Aorta (tissue), 5 donors: ENCODE data around the gene TMEM179. TPM values are rescaled to one million over a fixed set of nuclear protein-coding genes. Genes with fewer than 3 reads are reported as not detected.

ENCODE experiments used
- ATAC-seq: fragments of 200-7000 bp; cut with Tn5 transposase; one replicate; pipeline ENCODE4 v1.9.1; 2022; ENCODE audit warnings: moderate library complexity; ENCODE audit not compliant: low FRiP score
- DNase-seq, 2 donors: peaks; one replicate each; pipeline ENCODE4 v3.0.0-alpha.2; 2020
- H3K27ac ChIP-seq, 2 donors: one replicate each; pipeline ENCODE4 v1.5.1; 2013; ENCODE audit warnings: low read length in 2 of 2, mild to moderate bottlenecking in 2 of 2, moderate library complexity in 2 of 2, control low read depth in 1 of 2, inconsistent platforms in 1 of 2, low read depth in 1 of 2
- H3K27me3 ChIP-seq, 2 donors: one replicate each; pipeline ENCODE4 v1.6.1; 2013; ENCODE audit warnings: control low read depth in 1 of 2, low read length in 1 of 2, mild to moderate bottlenecking in 1 of 2, moderate library complexity in 1 of 2; ENCODE audit not compliant: insufficient read depth in 2 of 2, control insufficient read depth in 1 of 2
- H3K36me3 ChIP-seq, 2 donors: one replicate each; pipeline ENCODE4 v1.6.1; 2013; ENCODE audit warnings: control low read depth in 1 of 2, low read length in 1 of 2, mild to moderate bottlenecking in 1 of 2; ENCODE audit not compliant: insufficient read depth in 2 of 2, control insufficient read depth in 1 of 2
- H3K4me1 ChIP-seq, 2 donors: one replicate each; pipeline ENCODE4 v1.6.1; 2013; ENCODE audit warnings: low read length in 2 of 2, control low read depth in 1 of 2, mild to moderate bottlenecking in 1 of 2, moderate library complexity in 1 of 2; ENCODE audit not compliant: insufficient read depth in 2 of 2, control insufficient read depth in 1 of 2
- H3K4me3 ChIP-seq, 2 donors: one replicate each; pipeline ENCODE4 v1.5.1; 2013; ENCODE audit warnings: low read length in 2 of 2, control low read depth in 1 of 2, mild to moderate bottlenecking in 1 of 2
- H3K9me3 ChIP-seq: one replicate; pipeline ENCODE4 v1.6.1; 2013; ENCODE audit warnings: mild to moderate bottlenecking, low read length; ENCODE audit not compliant: control insufficient read depth
- WGBS, 2 donors: extraction: QIAGEN DNeasy Blood & Tissue Kit; methylation state at CpG; one replicate each; pipeline ENCODE4 v1.1.7; 2013; 5-methylcytosine and 5-hydroxymethylcytosine counted together
- intact Hi-C, 2 donors: fragments of 100-400 bp; cut with DNase I; formaldehyde crosslinking; loops; one replicate each; pipeline versions ENCODE4 v1.14.2 to v1.15.0; 2022
- polyA plus RNA-seq, 2 donors: library from polyadenylated mRNA; stranded (reverse); fragments of 200-250 nt; gene quantifications; one replicate each; pipeline ENCODE4 v1.2.3, GENCODE V29; 2013
- total RNA-seq, 2 donors: library from RNA; stranded (reverse); fragmentation: NEBNext Ultra II Directional; extraction: Animal tissue kit (Norgen Biotek cat#: 25700); gene quantifications; one replicate each; pipeline ENCODE4 v1.2.1, GENCODE V29; 2021
- donor health status: healthy with polysubstance abuse.
- donor health status: Bipolar disorder and iron deficiency.
- donor health status: DM: no; HTN: no; CAD: no.
- donor health status: DM: no; HTN: no; CAD: no.
- donor health status: DM: yes; HTN: yes; CAD: no.

TMEM179 gene
- total and polyA plus RNA-seq, 4 donors = not detected

DNA sequence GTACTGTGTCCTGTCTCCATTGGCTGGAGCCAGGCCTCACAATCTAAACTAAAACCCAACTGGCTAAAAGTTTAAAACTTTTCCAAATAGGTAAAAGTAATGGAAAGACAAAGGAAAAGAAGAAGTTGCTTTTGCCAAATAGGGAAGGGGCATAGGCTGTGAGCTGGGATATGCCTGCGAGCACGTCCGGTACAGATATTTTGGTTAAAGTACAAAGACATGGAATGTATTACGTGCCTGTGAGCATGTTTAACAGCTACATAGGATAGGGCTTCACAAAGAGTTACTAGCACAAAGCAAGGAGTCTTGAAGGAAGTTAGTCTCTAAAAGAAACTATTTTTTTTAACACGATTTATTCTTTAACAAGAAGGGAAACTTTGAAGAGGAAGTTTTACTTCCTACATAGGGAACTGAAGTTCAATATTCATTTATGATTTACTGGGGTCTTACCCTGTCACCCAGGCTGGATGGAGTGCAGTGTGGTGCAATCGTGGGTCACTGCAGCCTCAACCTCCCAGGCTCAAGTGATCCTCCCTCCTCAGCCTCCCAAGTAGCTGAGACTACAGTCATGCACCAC is 43.0 kb upstream of the TMEM179 start:
- peak in 1 of 2 donors; percentile 35 for DNase-seq
- no peaks in the 10 kb centered on the region for H3K4me1 ChIP-seq
- H3K36me3 ChIP-seq = no peaks in the 10 kb centered on the region
- peaks cover 3% of the 10 kb centered on the region for H3K9me3 ChIP-seq
- intact Hi-C loops = no loop called here
- H3K27me3 ChIP-seq = no peaks in the 10 kb centered on the region
- no peak overlapping the region for H3K27ac ChIP-seq
- ATAC-seq = no peak
- H3K4me3 ChIP-seq = no peak overlapping the region
- 75 to 80% methylated on average over 6 of the region's 6 CpGs for WGBS, 2 donors

DNA sequence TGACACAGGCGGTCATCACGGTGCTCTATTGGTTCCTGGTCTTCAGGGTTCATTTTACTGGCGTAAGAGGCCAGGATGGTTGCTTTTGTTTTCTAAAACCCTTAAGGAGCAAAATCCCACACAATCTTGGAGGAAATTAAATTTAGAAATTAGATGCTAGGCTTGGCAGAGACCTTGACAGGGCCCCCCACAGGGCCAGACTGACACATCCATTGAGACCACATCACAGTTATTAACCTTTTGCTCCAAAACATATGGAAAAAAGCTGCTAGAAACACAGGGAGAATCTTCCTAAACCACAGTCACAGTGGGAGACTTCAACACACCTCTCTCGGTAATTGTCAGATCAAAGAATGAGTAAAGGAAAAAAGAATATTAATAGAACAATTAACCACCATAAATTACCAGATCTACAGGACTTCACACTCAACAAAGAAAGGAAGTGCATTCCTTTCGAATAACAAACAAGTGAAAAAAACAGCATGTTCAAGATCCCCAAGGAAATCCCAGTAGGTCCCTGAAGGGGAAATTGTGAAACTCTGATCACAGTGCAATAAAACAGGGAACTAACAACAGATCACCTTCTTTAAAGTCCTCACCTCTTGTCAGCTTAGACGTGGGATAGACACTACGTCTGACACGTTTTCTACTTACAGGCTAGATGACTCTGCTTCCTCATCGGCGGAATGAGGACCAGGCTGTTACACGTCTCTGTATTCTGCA is 40.2 kb upstream of the TMEM179 start:
- WGBS, 2 donors = 62 to 66% methylated on average over 11 of the region's 11 CpGs
- ATAC-seq (no peak), DNase-seq (peak in 1 of 2 donors; percentile 16)
- peaks cover 3% of the 10 kb centered on the region for H3K9me3 ChIP-seq
- no peak overlapping the region for H3K4me3 ChIP-seq
- no peaks in the 10 kb centered on the region for H3K36me3 ChIP-seq
- intact Hi-C loops = no loop called here
- H3K27ac ChIP-seq = no peak overlapping the region
- no peaks in the 10 kb centered on the region for H3K27me3 ChIP-seq
- no peaks in the 10 kb centered on the region for H3K4me1 ChIP-seq

DNA sequence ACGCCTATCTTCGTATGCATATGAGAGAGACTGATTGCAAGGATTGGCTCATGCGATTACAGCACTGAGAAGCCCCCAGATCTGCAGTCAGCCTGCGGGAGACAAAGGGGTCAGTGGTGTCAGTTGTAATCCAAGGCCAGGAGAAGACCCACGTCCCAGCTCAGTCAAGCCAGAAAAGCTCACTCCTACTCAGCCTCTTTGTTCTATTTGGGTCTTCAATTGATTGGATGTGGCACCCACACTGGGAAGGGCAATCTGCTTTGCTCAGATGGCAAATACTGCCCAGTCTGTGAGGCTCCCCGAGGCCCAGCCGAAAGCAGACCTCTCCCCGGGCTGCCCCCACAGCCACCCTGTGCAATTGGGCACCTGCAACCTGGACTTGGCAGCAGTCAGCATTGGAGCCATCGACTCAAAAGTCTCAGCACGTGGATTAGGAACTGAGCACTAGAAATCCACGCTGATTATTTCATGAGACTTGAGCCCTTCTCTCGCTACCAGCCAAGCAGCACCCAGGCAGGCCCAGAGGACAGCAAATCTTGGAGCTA is 39.6 kb upstream of the TMEM179 start:
- H3K27me3 ChIP-seq = no peaks in the 10 kb centered on the region
- WGBS, 2 donors = 75 to 80% methylated on average over 12 of the region's 12 CpGs
- no peaks in the 10 kb centered on the region for H3K36me3 ChIP-seq
- ATAC-seq (no peak), DNase-seq (no peak)
- no peak overlapping the region for H3K27ac ChIP-seq
- no peak overlapping the region for H3K4me3 ChIP-seq
- H3K4me1 ChIP-seq = no peaks in the 10 kb centered on the region
- intact Hi-C loops = no loop called here
- peaks cover 3% of the 10 kb centered on the region for H3K9me3 ChIP-seq

DNA sequence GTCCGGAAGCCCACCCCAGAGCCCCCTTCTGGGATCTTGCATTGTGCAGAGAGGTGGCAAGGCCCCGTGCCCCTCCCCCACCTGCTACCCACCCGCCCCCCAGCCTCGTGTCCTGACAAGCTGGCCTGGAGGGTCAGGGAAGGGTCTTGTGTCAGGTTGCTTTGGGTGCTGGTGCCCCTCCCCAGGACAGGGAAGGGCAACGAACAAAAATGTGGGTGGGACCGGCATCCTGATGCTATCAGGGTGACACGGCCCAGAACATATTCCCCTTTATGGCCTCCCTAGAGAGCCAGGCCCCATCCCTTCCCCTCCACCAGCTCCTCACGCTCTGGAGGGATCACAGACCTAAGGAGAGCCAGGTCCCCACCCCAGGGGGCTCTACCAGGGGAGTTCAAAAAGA is 38.7 kb upstream of the TMEM179 start:
- Histone ChIP-seq H3K9me3 (peaks cover 3% of the 10 kb centered on the region), H3K27me3 (no peaks in the 10 kb centered on the region), H3K4me1 (no peaks in the 10 kb centered on the region), H3K4me3 (no peak overlapping the region), H3K36me3 (no peaks in the 10 kb centered on the region), H3K27ac (no peak overlapping the region)
- ATAC-seq (no peak), DNase-seq (no peak)
- 54 to 65% methylated on average over 6 to 8 of the region's 8 CpGs for WGBS, 2 donors
- intact Hi-C loops = no loop called here

GRCh38 chr14:104642540-104642868 is 37.9 kb upstream of the TMEM179 start:
- no peak overlapping the region for H3K4me3 ChIP-seq
- intact Hi-C loops = no loop called here
- no peaks in the 10 kb centered on the region for H3K27me3 ChIP-seq
- H3K4me1 ChIP-seq = no peaks in the 10 kb centered on the region
- ATAC-seq (no peak), DNase-seq (no peak)
- no peak overlapping the region for H3K27ac ChIP-seq
- no peaks in the 10 kb centered on the region for H3K36me3 ChIP-seq
- WGBS, 2 donors = 91 to 94% methylated on average over 9 of the region's 9 CpGs
- peaks cover 3% of the 10 kb centered on the region for H3K9me3 ChIP-seq

GRCh38 chr14:104641753-104642539 is 37.4 kb upstream of the TMEM179 start:
- Histone ChIP-seq H3K27me3 (no peaks in the 10 kb centered on the region), H3K9me3 (peaks cover 3% of the 10 kb centered on the region), H3K4me1 (no peaks in the 10 kb centered on the region), H3K27ac (no peak overlapping the region), H3K36me3 (no peaks in the 10 kb centered on the region), H3K4me3 (no peak overlapping the region)
- no peak for DNase-seq
- 84 to 86% methylated on average over 23 of the region's 23 CpGs for WGBS, 2 donors
- no peak for ATAC-seq
- intact Hi-C loops = no loop called here

- no peaks in the 10 kb centered on the region for H3K4me1 ChIP-seq
- H3K9me3 ChIP-seq = peaks cover 3% of the 10 kb centered on the region
- intact Hi-C loops = no loop called here
- H3K27ac ChIP-seq = no peak overlapping the region
- no peaks in the 10 kb centered on the region for H3K27me3 ChIP-seq
- ATAC-seq = no peak
- DNase-seq = no peak
- no peak overlapping the region for H3K4me3 ChIP-seq
- 79 to 83% methylated on average over 9 to 10 of the region's 10 CpGs for WGBS, 2 donors
- H3K36me3 ChIP-seq = no peaks in the 10 kb centered on the region
Measured at GRCh38 chr14:104640681-104641080, 36.1 kb upstream of the TMEM179 start.

- DNase-seq (peak in 1 of 2 donors; percentile 87), ATAC-seq (peak; percentile 82)
- intact Hi-C loops = loop anchor here (2.0 to 10.0 kb wide), 4 partner anchors 503 to 563 kb away; partner anchors contain the start of genes ASPG (in 1 of the 2) and KIF26A (in 1 of the 2)
- Histone ChIP-seq H3K36me3 (no peaks in the 10 kb centered on the region), H3K9me3 (no peaks in the 10 kb centered on the region), H3K4me1 (no peaks in the 10 kb centered on the region), H3K27me3 (no peaks in the 10 kb centered on the region), H3K27ac (no peak overlapping the region), H3K4me3 (no peak overlapping the region)
- 4 to 5% methylated on average over 24 of the region's 24 CpGs for WGBS, 2 donors
Measured at GRCh38 chr14:104639885-104640548, 35.4 kb upstream of the TMEM179 start.
